H9 (cell line): ENCODE measurements around the gene TRPM2. TPM values are rescaled to one million over a fixed set of nuclear protein-coding genes. Genes with fewer than 3 reads are reported as not detected.

Source experiments
- DNase-seq: peaks from one replicate; pipeline ENCODE4 v3.0.0-alpha.2; 2017
- H2AFZ ChIP-seq: one replicate; pipeline ENCODE4 v1.6.1; 2013; ENCODE audit warnings: mild to moderate bottlenecking, low read length, control low read depth, moderate library complexity
- H2AK5ac ChIP-seq: 2 replicates; pipeline ENCODE4 v1.6.1; 2013; ENCODE audit warnings: low read length, control low read depth, mixed read lengths; ENCODE audit not compliant: insufficient read length
- H2BK120ac ChIP-seq: one replicate; pipeline ENCODE4 v1.6.1; 2013; ENCODE audit warnings: low read depth, mild to moderate bottlenecking, low read length, control low read depth, inconsistent platforms; ENCODE audit not compliant: poor library complexity, severe bottlenecking
- H2BK12ac ChIP-seq: 2 replicates; pipeline ENCODE4 v1.6.1; 2013; ENCODE audit warnings: low read length, control low read depth, mixed read lengths, low read depth; ENCODE audit not compliant: insufficient read length
- H2BK15ac ChIP-seq: 2 replicates; pipeline ENCODE4 v1.6.1; 2013; ENCODE audit warnings: low read depth, low read length, control low read depth
- H2BK20ac ChIP-seq: one replicate; pipeline ENCODE4 v1.6.1; 2013; ENCODE audit warnings: low read depth, mild to moderate bottlenecking, low read length, control low read depth, inconsistent platforms; ENCODE audit not compliant: poor library complexity, severe bottlenecking
- H2BK5ac ChIP-seq: 2 replicates; pipeline ENCODE4 v1.6.1; 2013; ENCODE audit warnings: low read length, control low read depth, mixed read lengths; ENCODE audit not compliant: insufficient read length
- H3K14ac ChIP-seq: 2 replicates; pipeline ENCODE4 v1.6.1; 2013; ENCODE audit warnings: low read length, control low read depth; ENCODE audit not compliant: insufficient read depth
- H3K18ac ChIP-seq: 2 replicates; pipeline ENCODE4 v1.6.1; 2013; ENCODE audit warnings: low read depth, mild to moderate bottlenecking, mixed read lengths, low read length, control low read depth; ENCODE audit not compliant: insufficient read length
- H3K23ac ChIP-seq: 2 replicates; pipeline ENCODE4 v1.6.1; 2013; ENCODE audit warnings: low read length, control low read depth, mixed read lengths, low read depth; ENCODE audit not compliant: insufficient read length
- H3K23me2 ChIP-seq: 2 replicates; pipeline ENCODE4 v1.6.1; 2013; ENCODE audit warnings: low read depth, mild to moderate bottlenecking, mixed read lengths, low read length, control low read depth; ENCODE audit not compliant: insufficient read length, poor library complexity, severe bottlenecking
- H3K27ac ChIP-seq: 2 replicates; pipeline ENCODE4 v1.5.1; 2013; ENCODE audit warnings: low read length, control low read depth, mixed read lengths, low read depth; ENCODE audit not compliant: insufficient read length
- H3K27me3 ChIP-seq: 2 replicates; pipeline ENCODE4 v1.6.1; 2013; ENCODE audit warnings: low read length, control low read depth, inconsistent platforms; ENCODE audit not compliant: insufficient read depth
- H3K4ac ChIP-seq: 2 replicates; pipeline ENCODE4 v1.6.1; 2013; ENCODE audit warnings: low read depth, mild to moderate bottlenecking, control low read depth, inconsistent platforms, low read length, moderate library complexity
- H3K4me1 ChIP-seq: 2 replicates; pipeline ENCODE4 v1.6.1; 2013; ENCODE audit warnings: low read length, control low read depth, inconsistent platforms; ENCODE audit not compliant: insufficient read depth
- H3K4me2 ChIP-seq: 2 replicates; pipeline ENCODE4 v1.6.1; 2013; ENCODE audit warnings: low read length, control low read depth, mixed read lengths; ENCODE audit not compliant: insufficient read length, insufficient read depth
- H3K56ac ChIP-seq: 2 replicates; pipeline ENCODE4 v1.6.1; 2013; ENCODE audit warnings: low read depth, mild to moderate bottlenecking, mixed read lengths, low read length, control low read depth; ENCODE audit not compliant: insufficient read length
- H3K79me1 ChIP-seq: 2 replicates; pipeline ENCODE4 v1.6.1; 2013; ENCODE audit warnings: low read depth, mild to moderate bottlenecking, moderate library complexity, low read length, control low read depth, inconsistent platforms; ENCODE audit not compliant: insufficient read depth, poor library complexity, severe bottlenecking
- H3K79me2 ChIP-seq: 2 replicates; pipeline ENCODE4 v1.6.1; 2013; ENCODE audit warnings: low read length, control low read depth, inconsistent platforms; ENCODE audit not compliant: insufficient read depth
- H3K9ac ChIP-seq: 2 replicates; pipeline ENCODE4 v1.6.1; 2013; ENCODE audit warnings: low read length, control low read depth, mixed read lengths; ENCODE audit not compliant: insufficient read length; ENCODE audit errors: extremely low read depth
- H3K9me3 ChIP-seq: one replicate; pipeline ENCODE4 v1.6.1; 2013; ENCODE audit warnings: low read depth, low read length, inconsistent platforms; ENCODE audit not compliant: control insufficient read depth
- H3T11ph ChIP-seq: one replicate; pipeline ENCODE4 v1.6.1; 2013; ENCODE audit warnings: mild to moderate bottlenecking, low read length, control low read depth, inconsistent platforms
- H4K20me1 ChIP-seq: one replicate; pipeline ENCODE4 v1.6.1; 2013; ENCODE audit not compliant: control insufficient read depth, insufficient read length, insufficient read depth
- H4K5ac ChIP-seq: 2 replicates; pipeline ENCODE4 v1.6.1; 2013; ENCODE audit warnings: low read depth, mild to moderate bottlenecking, mixed read lengths, low read length, control low read depth; ENCODE audit not compliant: insufficient read length
- H4K8ac ChIP-seq: replicated peaks from 2 replicates; pipeline ENCODE4 v1.6.1; 2013; ENCODE audit warnings: low read length, control low read depth, mixed read lengths, low read depth; ENCODE audit not compliant: insufficient read length
- H4K91ac ChIP-seq: 2 replicates; pipeline ENCODE4 v1.6.1; 2013; ENCODE audit warnings: low read depth, mild to moderate bottlenecking, moderate library complexity, mixed read lengths, low read length, control low read depth; ENCODE audit not compliant: insufficient read length
- H3K27ac Mint-ChIP-seq, 3 experiments: 2 replicates in 2 of 3; 3 replicates in 1 of 3; pipeline ENCODE4 v1.8.0; 2020 to 2021; ENCODE audit warnings: mixed read lengths in 3 of 3, mild to moderate bottlenecking in 1 of 3, moderate library complexity in 1 of 3
- H3K27me3 Mint-ChIP-seq: 2 replicates; pipeline ENCODE4 v1.8.0; 2021; ENCODE audit warnings: low read depth, mild to moderate bottlenecking, moderate library complexity, mixed read lengths
- H3K36me3 Mint-ChIP-seq, 3 experiments: 2 replicates in 2 of 3; 3 replicates in 1 of 3; pipeline ENCODE4 v1.8.0; 2020 to 2021; ENCODE audit warnings: low read depth in 3 of 3, mixed read lengths in 3 of 3; ENCODE audit not compliant: insufficient read depth in 1 of 3
- H3K4me1 Mint-ChIP-seq, 2 experiments: 2 replicates each; pipeline ENCODE4 v1.8.0; 2020; ENCODE audit warnings: mixed read lengths in 2 of 2
- H3K4me3 Mint-ChIP-seq, 2 experiments: 2 replicates in 1 of 2; 3 replicates in 1 of 2; pipeline ENCODE4 v1.8.0; 2020 to 2021; ENCODE audit warnings: mild to moderate bottlenecking in 2 of 2, mixed read lengths in 2 of 2, moderate library complexity in 1 of 2
- H3K9me3 Mint-ChIP-seq, 2 experiments: 2 replicates in 1 of 2; 3 replicates in 1 of 2; pipeline ENCODE4 v1.8.0; 2020; ENCODE audit warnings: mild to moderate bottlenecking in 2 of 2, mixed read lengths in 2 of 2, moderate library complexity in 1 of 2
- CTCF ChIP-seq: fragments of 200-600 bp; sonication (generic); conservative IDR thresholded peaks from 3 replicates; pipeline ENCODE4 v1.8.0; 2021; ENCODE audit warnings: antibody characterized with exemption, mild to moderate bottlenecking
- WGBS: extraction: QIAGEN DNeasy Blood & Tissue Kit; methylation state at CpG from one replicate; pipeline ENCODE4 v1.1.7; 2013; ENCODE audit warnings: missing lambda C conversion rate, low lambda C conversion rate, mixed read lengths; ENCODE audit not compliant: insufficient read length; ENCODE audit errors: extremely low coverage; 5-methylcytosine and 5-hydroxymethylcytosine counted together
- total RNA-seq: library from RNA; stranded (reverse); gene quantifications from 2 replicates; pipeline ENCODE4 v1.2.1, GENCODE V29; 2021

The TRPM2 gene
- total RNA-seq, 1 experiment from 2014 or later = 0.68 TPM

- no peaks in the 10 kb centered on the region for H3K27me3 Mint-ChIP-seq
- H3K9me3 Mint-ChIP-seq = no peaks in the 10 kb centered on the region; a peak in 1 of 5 replicates
- no peak for TF ChIP-seq CTCF
- no peak overlapping the region for H3T11ph ChIP-seq
- no peaks in the 10 kb centered on the region for H3K79me1 ChIP-seq
- H3K36me3 Mint-ChIP-seq = no peaks in the 10 kb centered on the region; a peak in 1 of 7 replicates
- no peak overlapping the region for H3K18ac ChIP-seq
- H4K5ac ChIP-seq = no peak overlapping the region
- no peak overlapping the region for H3K14ac ChIP-seq
- no peak overlapping the region for H4K8ac ChIP-seq
- H3K27ac ChIP-seq = no peak overlapping the region
- no peak overlapping the region for H3K23ac ChIP-seq
- no peaks in the 10 kb centered on the region for H3K4me1 ChIP-seq
- DNase-seq = no peak
- no peak overlapping the region for H3K4me3 Mint-ChIP-seq
- H3K23me2 ChIP-seq = no peaks in the 10 kb centered on the region
- no peak overlapping the region for H3K4me2 ChIP-seq
- no peak overlapping the region for H3K27ac Mint-ChIP-seq
- peaks cover 14 to 19% of the 10 kb centered on the region in 2 experiments for H3K4me1 Mint-ChIP-seq
- no peaks in the 10 kb centered on the region for H3K79me2 ChIP-seq
- H2BK20ac ChIP-seq = no peak overlapping the region
- no peak overlapping the region for H4K91ac ChIP-seq
- no peak overlapping the region for H3K56ac ChIP-seq
- H2BK15ac ChIP-seq = no peak overlapping the region
- H2BK12ac ChIP-seq = no peak overlapping the region
- H3K4ac ChIP-seq = no peak overlapping the region
- H2AK5ac ChIP-seq = no peak overlapping the region
- H3K27me3 ChIP-seq = no peaks in the 10 kb centered on the region
- H2BK5ac ChIP-seq = no peak overlapping the region
- H2AFZ ChIP-seq = no peak overlapping the region
- H2BK120ac ChIP-seq = no peak overlapping the region
- no CpG with 5 or more reads among the region's 36 CpGs for WGBS
- no peaks in the 10 kb centered on the region for H3K9me3 ChIP-seq
- no peak overlapping the region for H3K9ac ChIP-seq
- H4K20me1 ChIP-seq = no peaks in the 10 kb centered on the region
These were observed 113.8 kb downstream of the TRPM2 start for GRCh38 chr21:44466996-44467858.
